CD4-positive, alpha-beta T cell treated with Interferon alpha-2 for 1 hour (primary cell): ENCODE results near the gene THSD7B.

Experiments used
- DNase-seq, 2 donors: peaks; one replicate each; pipeline ENCODE4 v3.0.0-alpha.2; 2020 to 2022

THSD7B gene

DNA sequence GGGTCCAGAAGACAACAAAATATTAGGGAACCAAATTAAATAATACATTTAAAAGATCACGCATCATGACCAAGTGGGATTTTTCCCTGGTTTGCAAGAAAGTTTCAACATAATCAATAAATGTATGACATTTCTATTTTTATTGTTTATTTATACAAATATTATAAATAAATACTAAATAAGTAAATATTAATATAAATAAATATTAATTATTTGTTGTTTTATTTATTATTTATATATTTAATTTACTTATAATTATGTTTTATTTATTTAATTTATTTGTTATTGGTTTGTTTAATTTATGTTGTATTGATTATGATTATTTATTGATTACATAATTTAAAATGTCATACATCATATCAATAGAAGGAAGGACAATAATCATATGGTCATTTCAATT is 956.4 kb downstream of the THSD7B start:
- no peak for DNase-seq

DNA sequence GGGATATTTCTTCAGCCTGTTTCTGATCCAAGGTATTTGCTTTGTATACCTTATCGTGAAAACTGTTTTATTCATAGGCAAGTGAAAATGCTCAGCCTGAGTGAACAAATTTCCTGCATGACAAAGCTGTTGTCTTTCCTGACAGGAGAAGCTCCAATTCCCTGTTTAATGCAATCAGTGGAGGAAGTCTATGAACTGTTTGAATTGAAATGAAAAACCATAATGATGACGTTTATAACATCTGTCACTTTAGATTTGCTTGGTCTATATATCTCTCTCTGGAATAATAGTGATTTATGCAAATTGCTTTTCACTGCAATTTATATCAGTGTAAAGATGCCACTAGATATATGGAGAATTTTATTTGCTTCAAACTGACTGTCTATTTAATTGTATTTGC is 959.6 kb downstream of the THSD7B start:
- DNase-seq: no peak
